HG03103 (cell line): ENCODE measurements around the gene UTP25.
"Not testable (repeated sequence)": the region's sequence is repeated elsewhere in the genome, so short reads cannot be mapped to it uniquely, and the experiment has no call there.

Experiments
- ATAC-seq: cut with Tn5 transposase; IDR thresholded peaks from one replicate; pipeline ENCODE4 v1.9.1; 2021; ENCODE audit warnings: low read depth; ENCODE audit not compliant: unreplicated experiment

UTP25 gene

DNA sequence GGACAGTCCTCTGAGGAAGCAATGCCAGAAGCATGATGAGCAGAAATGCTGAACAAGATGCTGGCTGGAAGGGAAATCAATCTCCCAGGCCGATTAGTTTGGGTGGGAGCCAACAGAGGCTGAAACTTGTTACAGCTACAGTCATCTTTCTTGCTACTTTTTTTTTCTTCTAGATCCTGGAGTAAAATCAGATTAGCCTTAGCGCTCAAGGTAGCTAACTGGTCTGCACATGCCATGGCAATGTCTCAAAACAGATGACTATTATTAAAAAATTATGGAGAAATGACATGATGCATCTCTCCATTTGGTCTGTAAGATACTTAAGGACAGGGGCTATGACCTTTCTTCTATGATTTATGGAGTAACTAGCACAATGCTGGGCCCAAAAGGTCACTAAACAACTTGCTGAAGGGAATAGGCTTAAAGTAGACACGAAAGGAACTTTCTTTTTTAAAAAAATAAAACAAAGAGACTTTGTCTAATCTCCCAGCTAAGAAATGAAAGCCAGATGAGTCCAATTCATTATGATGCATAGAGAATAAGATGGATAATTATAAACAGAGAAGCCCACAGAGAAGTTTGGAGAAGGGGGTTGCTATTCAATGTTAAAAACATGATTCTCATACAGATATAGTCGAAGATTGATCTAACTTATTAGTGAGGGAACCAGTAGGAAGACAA lies 42.5 kb downstream of the UTP25 start:
- no peak for ATAC-seq

GRCh38 chr1:209871006-209871405 lies 43.2 kb downstream of the UTP25 start:
- no peak for ATAC-seq

- ATAC-seq, result no peak
Observed at GRCh38 chr1:209871430-209871829, 43.7 kb downstream of the UTP25 start.

GRCh38 chr1:209873067-209873799 lies 45.5 kb downstream of the UTP25 start:
- no peak for ATAC-seq

GRCh38 chr1:209875515-209875914 lies 47.7 kb downstream of the UTP25 start:
- ATAC-seq, result no peak

DNA sequence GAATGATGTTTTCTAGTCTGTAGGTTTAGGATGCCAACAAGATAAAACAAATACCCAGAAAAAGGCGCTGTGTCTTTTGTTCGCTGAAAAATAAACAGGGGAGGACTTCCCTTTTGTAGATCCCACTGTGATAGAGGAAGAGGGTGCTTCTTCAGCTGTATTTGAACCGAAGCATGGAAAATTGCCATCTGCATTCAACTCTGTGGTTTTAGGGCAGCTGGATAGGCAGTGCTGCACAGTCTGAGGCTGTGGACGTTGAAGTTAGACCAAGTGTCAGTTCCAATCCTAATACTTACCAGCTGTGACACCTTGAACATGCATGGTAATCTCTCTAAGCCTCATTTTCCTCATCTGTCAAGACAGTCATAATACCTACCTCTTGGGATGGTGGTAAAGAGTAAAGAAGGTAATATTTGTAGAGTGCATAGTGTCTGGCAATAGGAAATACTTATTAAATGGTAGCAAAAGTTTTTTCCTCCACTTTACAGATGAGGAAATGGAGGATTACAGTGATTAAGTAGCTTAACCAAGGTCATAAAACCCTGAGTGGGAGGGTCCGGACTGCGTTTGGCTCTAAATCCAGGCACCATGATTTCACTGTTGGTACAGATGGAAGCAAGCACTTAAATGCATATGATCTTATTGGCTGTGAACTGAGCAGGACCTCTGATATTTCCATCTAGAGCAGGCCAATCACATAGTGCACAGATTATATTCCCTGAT lies 48.5 kb downstream of the UTP25 start:
- no peak for ATAC-seq

GRCh38 chr1:209877087-209877764 lies 49.5 kb downstream of the UTP25 start:
- ATAC-seq, result no peak

DNA sequence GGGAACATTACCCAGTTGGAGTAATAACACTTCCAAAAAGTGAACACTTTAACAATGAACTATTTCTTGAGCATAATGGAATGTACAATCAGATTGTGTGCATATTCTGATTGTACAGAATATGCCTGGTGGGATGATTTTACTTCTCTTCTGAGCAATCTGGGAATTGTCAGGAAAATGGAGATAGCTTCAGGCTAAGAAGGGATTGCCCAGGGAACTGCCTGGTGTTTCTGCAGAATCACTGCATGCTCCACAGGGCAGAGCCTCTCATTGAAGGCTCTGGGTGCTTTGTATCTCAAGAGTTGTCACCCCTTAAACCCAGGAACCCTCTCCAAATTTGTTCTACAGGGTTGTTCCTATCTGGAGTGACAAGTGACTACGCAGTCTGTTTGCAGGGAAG lies 51.2 kb downstream of the UTP25 start:
- ATAC-seq, result no peak

DNA sequence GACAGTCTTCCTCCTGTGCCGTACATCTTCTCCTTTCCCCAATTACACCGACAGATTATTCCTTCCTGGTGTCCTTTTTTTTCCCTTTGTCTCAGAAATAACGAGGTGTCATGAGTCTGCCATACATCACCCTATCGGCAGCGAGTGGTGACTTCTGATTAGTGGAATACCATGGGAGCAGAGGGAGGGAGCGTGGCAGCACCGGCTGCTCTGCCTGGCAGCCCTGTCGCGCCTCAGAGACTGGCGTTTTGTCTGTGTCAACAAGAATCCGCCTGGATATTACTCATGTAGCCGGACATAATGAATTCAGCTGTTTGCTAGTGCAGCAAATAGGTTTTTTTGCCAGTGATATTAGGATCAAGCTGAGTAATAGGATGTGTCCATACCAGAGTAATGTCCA lies 51.8 kb downstream of the UTP25 start:
- no peak for ATAC-seq

DNA sequence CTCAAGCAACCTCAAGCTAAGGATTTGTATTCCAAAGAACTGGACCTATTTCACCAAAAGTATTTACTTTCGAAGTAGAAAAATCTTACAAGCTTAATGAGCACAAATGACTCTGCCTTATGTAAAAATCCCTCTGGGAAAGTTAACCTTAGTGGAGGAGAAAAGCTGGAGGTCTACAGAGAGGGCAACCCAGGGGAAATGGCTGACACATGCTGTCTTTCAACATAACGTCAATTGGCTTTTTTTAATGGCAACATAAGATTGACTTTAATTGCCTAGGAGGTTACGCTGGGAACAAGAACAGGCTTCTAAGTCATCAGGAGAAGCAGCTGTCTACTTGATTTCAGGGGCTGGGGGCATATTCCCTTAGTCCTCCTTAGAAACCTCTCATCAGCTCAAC lies 52.3 kb downstream of the UTP25 start:
- no peak for ATAC-seq

GRCh38 chr1:209881619-209882018 lies 53.8 kb downstream of the UTP25 start:
- ATAC-seq, result no peak

- ATAC-seq, result no peak
Observed at GRCh38 chr1:209882286-209882685, 54.5 kb downstream of the UTP25 start.

- no peak for ATAC-seq
Observed at GRCh38 chr1:209882942-209883340, 55.2 kb downstream of the UTP25 start.

GRCh38 chr1:209883341-209883971 lies 55.7 kb downstream of the UTP25 start:
- ATAC-seq, result no peak

DNA sequence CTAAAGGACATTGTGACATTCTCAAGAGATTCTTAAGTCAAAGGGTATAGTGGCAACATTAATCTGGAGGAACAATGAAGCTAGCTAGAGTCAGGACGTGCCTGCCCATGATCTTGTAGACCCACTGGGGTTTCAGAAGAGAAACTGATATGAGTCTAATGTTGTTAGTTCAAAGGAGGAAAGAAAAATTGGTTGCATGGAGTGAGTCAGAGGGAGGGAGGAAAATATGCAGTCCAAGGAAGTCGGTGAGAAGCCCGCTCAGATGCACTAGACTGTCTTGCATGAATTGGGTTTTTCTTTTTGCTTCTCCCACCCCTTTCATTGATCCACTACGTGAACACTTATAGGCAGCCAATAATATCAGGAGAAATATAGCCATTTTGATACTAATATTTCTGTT lies 56.5 kb downstream of the UTP25 start:
- no peak for ATAC-seq

GRCh38 chr1:209884665-209885117 lies 56.9 kb downstream of the UTP25 start:
- peak; percentile 90 for ATAC-seq

GRCh38 chr1:209885403-209886218 lies 57.8 kb downstream of the UTP25 start:
- ATAC-seq, result no peak

- ATAC-seq, result no peak
Observed at GRCh38 chr1:209886219-209886536, 58.4 kb downstream of the UTP25 start.

GRCh38 chr1:209888291-209889076 lies 60.7 kb downstream of the UTP25 start:
- ATAC-seq, result not testable (repeated sequence)
